Measurements from ENCODE around the gene SLCO4A1.

- no peak for TF ChIP-seq CTCF (IDR thresholded peaks at IDR 0.05)
- no peak for TF ChIP-seq POLR2A (IDR thresholded peaks at IDR 0.05)
- TF ChIP-seq EP300 (IDR thresholded peaks at IDR 0.05): no peak
- no peak for TF ChIP-seq POLR2AphosphoS5 (IDR thresholded peaks at IDR 0.05)
Measured at GRCh38 chr20:62625516-62625915, 16.8 kb upstream of the SLCO4A1 start.

Measured in sigmoid colon (tissue), 4 donors.